T-helper 2 cell treated with Interferon-gamma antibody and Interleukin-4, amounts not matched to agents 100 ng/mL and 5 ng/mL, for 36 hours (primary cell): ENCODE measurements around the gene CEP85L. TPM values are rescaled to one million over a fixed set of nuclear protein-coding genes. Genes with fewer than 3 reads are reported as not detected.

Experiments used
- intact Hi-C: fragments of 100-400 bp; cut with micrococcal nuclease; formaldehyde crosslinking; loops from one replicate; pipeline ENCODE4 v1.15.1; 2023
- total RNA-seq: library from RNA; stranded (reverse); gene quantifications from 2 replicates; pipeline ENCODE4 v1.2.3, GENCODE V29; 2022

Gene CEP85L
- total RNA-seq, 1 donor from 2014 or later: 41.2 TPM

- intact Hi-C loops: no loop called here
These were observed 10.4 kb upstream of the CEP85L start for GRCh38 chr6:118661831-118662230.

- intact Hi-C loops: no loop called here
These were observed 8.8 kb upstream of the CEP85L start for GRCh38 chr6:118660218-118660569.

- intact Hi-C loops: no loop called here
These were observed 8.3 kb upstream of the CEP85L start for GRCh38 chr6:118659513-118660217.

GRCh38 chr6:118656847-118657451, 5.6 kb upstream of the CEP85L start:
- intact Hi-C loops: no loop called here

GRCh38 chr6:118652051-118652615, 742 bp upstream of the CEP85L start:
- intact Hi-C loops: loop anchor here (5.0 kb wide), 1 partner anchor 425 kb away; the partner anchor contains the start of gene FAM184A

- intact Hi-C loops: loop anchor here (1.0 to 5.0 kb wide), 10 partner anchors 14 to 427 kb away; partner anchors contain the start of genes ASF1A and FAM184A
These were observed 659 bp downstream of the CEP85L start for GRCh38 chr6:118650582-118651281.

GRCh38 chr6:118649918-118650581, 1.3 kb downstream of the CEP85L start:
- intact Hi-C loops: loop anchor here (2.0 to 5.0 kb wide), 4 partner anchors 15 to 427 kb away; partner anchors contain the start of gene FAM184A

- intact Hi-C loops: no loop called here
These were observed 2.4 kb downstream of the CEP85L start for GRCh38 chr6:118648866-118649554.

- intact Hi-C loops: no loop called here
These were observed 4.4 kb downstream of the CEP85L start for GRCh38 chr6:118646977-118647376.

- intact Hi-C loops: no loop called here
These were observed 6.0 kb downstream of the CEP85L start for GRCh38 chr6:118645395-118645794.

GRCh38 chr6:118644007-118644406, 7.4 kb downstream of the CEP85L start:
- intact Hi-C loops: no loop called here

GRCh38 chr6:118641042-118641441, 10.3 kb downstream of the CEP85L start:
- intact Hi-C loops: no loop called here

GRCh38 chr6:118639054-118639964, 12.1 kb downstream of the CEP85L start:
- intact Hi-C loops: no loop called here

GRCh38 chr6:118638288-118638687, 13.1 kb downstream of the CEP85L start:
- intact Hi-C loops: no loop called here

- intact Hi-C loops: no loop called here
These were observed 15.3 kb downstream of the CEP85L start for GRCh38 chr6:118635909-118636735.

GRCh38 chr6:118632359-118632758, 19.0 kb downstream of the CEP85L start:
- intact Hi-C loops: no loop called here

- intact Hi-C loops: no loop called here
These were observed 20.5 kb downstream of the CEP85L start for GRCh38 chr6:118630923-118631322.

GRCh38 chr6:118630067-118630466, 21.3 kb downstream of the CEP85L start:
- intact Hi-C loops: no loop called here

GRCh38 chr6:118627724-118628123, 23.7 kb downstream of the CEP85L start:
- intact Hi-C loops: no loop called here
